Esophagus muscularis mucosa (tissue), 4 donors: Measurements from ENCODE around the gene SEMA4B. TPM values are rescaled to one million over a fixed set of nuclear protein-coding genes. Genes with fewer than 3 reads are reported as not detected.

ENCODE experiments used
- DNase-seq: peaks from one replicate; pipeline ENCODE4 v3.0.0-alpha.2; 2017; ENCODE audit errors: extremely low spot score
- H3K27ac ChIP-seq, 4 donors: fragments of 200-600 bp; sonication (generic); replicated peaks in 1 of 4; 1 replicate in 3 of 4; 2 replicates in 1 of 4; pipeline ENCODE4 v1.5.1; 2016 to 2019; ENCODE audit warnings: mild to moderate bottlenecking in 1 of 4
- H3K27me3 ChIP-seq, 4 donors: fragments of 200-600 bp; sonication (generic); one replicate each; pipeline versions ENCODE4 v1.5.1 to v1.6.0; 2016 to 2019
- H3K36me3 ChIP-seq, 4 donors: fragments of 200-600 bp; sonication (generic); one replicate each; pipeline ENCODE4 v1.5.1; 2016 to 2019
- H3K4me1 ChIP-seq, 4 donors: fragments of 200-600 bp; sonication (generic); one replicate each; pipeline ENCODE4 v1.5.1; 2016 to 2019
- H3K4me3 ChIP-seq, 4 donors: fragments of 200-600 bp; sonication (generic); 1 replicate in 2 of 4; 2 replicates in 2 of 4; pipeline ENCODE4 v1.5.1; 2016 to 2019; ENCODE audit warnings: mild to moderate bottlenecking in 4 of 4, moderate library complexity in 1 of 4
- H3K9me3 ChIP-seq, 4 donors: fragments of 200-600 bp; sonication (generic); 1 replicate in 3 of 4; 2 replicates in 1 of 4; pipeline ENCODE4 v1.5.1; 2016 to 2019
- EP300 ChIP-seq: sonication (generic); formaldehyde crosslinking; IDR thresholded peaks from one replicate; pipeline ENCODE4 v1.6.1; 2017; ENCODE audit warnings: antibody characterized with exemption
- POLR2A ChIP-seq: fragments of 450-650 bp; IDR thresholded peaks from one replicate; pipeline ENCODE4 v1.6.1; 2017; ENCODE audit warnings: antibody characterized with exemption, moderate library complexity, mild to moderate bottlenecking, low read depth
- POLR2AphosphoS5 ChIP-seq, 2 donors: sonication (generic); formaldehyde crosslinking; IDR thresholded peaks; one replicate each; pipeline ENCODE4 v1.6.1; 2017; ENCODE audit warnings: antibody characterized with exemption in 2 of 2
- WGBS: methylation state at CpG from one replicate; pipeline ENCODE4 v1.1.5; 2018; 5-methylcytosine and 5-hydroxymethylcytosine counted together
- intact Hi-C: fragments of 100-400 bp; cut with DNase I; formaldehyde crosslinking; loops from one replicate; pipeline ENCODE4 v1.15.1; 2023
- total RNA-seq, 4 donors: library from RNA; depleted of rRNA; stranded (reverse); fragments of >200 nt; gene quantifications; one replicate each; pipeline versions ENCODE4 v1.1.0 to v1.2.1, GENCODE V29; 2016
- TF ChIP-seq, protein P1 (sequence below), 3 experiments: fragments of 200-600 bp in 2 of 3; fragments of 450-650 bp in 1 of 3; sonication (generic) in 2 of 3; IDR thresholded peaks; one replicate each; pipeline ENCODE4 v1.5.1; 2017 to 2019; ENCODE audit warnings: antibody characterized with exemption in 3 of 3, mild to moderate bottlenecking in 2 of 3, moderate library complexity in 1 of 3

Gene SEMA4B
- total RNA-seq, 4 donors from 2014 or later: 30.7 to 68.3 (median 43.4) TPM

DNA sequence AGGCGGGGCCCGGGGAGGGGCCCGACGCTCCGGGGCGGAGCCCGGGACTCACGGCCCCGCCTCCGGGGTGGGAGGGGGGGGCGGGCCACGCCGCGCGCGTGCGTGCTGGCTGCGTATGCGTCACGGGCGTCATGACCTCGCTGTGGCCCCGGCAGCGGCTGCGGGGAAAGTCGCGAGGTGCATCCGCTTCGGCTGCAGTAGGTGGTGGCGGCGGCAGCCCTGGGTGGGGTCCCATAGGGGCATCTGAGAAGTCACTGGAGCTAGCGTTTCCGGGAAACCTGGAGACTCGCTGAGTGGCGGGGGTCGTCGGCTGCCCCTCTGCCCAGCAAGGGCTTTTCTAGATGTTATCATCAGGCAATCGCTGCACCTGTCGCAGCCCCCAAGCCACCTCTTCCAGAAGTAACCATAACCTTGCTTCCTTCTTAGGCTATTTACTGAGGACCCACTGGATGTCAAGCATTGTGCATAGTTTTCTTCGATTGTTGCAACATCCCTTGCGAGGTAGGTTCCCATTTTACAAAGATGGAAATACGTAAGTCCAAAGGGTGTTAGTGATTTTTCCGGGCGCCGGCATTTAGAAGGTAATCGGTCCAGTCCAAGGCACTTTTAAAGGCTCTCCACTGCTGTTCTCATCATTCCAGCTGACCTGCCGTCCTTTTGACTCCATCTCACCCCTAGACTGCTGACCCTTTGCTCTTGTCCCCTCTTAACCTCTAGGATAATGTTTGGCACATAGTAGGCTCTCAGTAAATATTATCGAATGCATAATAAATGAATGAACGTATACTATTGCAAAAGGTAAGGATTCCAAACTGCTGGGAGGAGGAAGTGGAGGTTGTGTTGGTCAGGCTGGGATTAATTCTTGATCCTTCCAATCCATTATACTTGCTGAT, 33.2 kb downstream of the SEMA4B start, which contains the start of gene GDPGP1:
Gene GDPGP1, plus strand, starts transcription at position 114 of the 893 bp plus-strand sequence. CDS start 6,700 bp downstream, outside the sequence.
- intact Hi-C loops: no loop called here
- H3K27me3 ChIP-seq: no peaks in the 10 kb centered on the region
- H3K4me3 ChIP-seq: peak within 1 kb of the TSS; percentile 80 to 93 (median 92)
- DNase-seq: no peak
- H3K36me3 ChIP-seq: peaks cover 0 to 58% (median 47%) of the 10 kb centered on the region in 4 donors
- H3K9me3 ChIP-seq: no peaks in the 10 kb centered on the region
- peak within 1 kb of the TSS; percentile 89 to 97 (median 91) for H3K27ac ChIP-seq
- H3K4me1 ChIP-seq: peaks cover 36 to 50% (median 48%) of the 10 kb centered on the region in 4 donors
- TF ChIP-seq POLR2AphosphoS5 (IDR thresholded peaks at IDR 0.05) (peak; percentile 91), POLR2A (no peak), EP300 (no peak)
- TF ChIP-seq, protein P1, sequence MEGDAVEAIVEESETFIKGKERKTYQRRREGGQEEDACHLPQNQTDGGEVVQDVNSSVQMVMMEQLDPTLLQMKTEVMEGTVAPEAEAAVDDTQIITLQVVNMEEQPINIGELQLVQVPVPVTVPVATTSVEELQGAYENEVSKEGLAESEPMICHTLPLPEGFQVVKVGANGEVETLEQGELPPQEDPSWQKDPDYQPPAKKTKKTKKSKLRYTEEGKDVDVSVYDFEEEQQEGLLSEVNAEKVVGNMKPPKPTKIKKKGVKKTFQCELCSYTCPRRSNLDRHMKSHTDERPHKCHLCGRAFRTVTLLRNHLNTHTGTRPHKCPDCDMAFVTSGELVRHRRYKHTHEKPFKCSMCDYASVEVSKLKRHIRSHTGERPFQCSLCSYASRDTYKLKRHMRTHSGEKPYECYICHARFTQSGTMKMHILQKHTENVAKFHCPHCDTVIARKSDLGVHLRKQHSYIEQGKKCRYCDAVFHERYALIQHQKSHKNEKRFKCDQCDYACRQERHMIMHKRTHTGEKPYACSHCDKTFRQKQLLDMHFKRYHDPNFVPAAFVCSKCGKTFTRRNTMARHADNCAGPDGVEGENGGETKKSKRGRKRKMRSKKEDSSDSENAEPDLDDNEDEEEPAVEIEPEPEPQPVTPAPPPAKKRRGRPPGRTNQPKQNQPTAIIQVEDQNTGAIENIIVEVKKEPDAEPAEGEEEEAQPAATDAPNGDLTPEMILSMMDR (IDR thresholded peaks at IDR 0.05): peak in 1 of 3 experiments; percentile 21
- WGBS: 15% methylated on average over 12 of the region's 49 CpGs

DNA sequence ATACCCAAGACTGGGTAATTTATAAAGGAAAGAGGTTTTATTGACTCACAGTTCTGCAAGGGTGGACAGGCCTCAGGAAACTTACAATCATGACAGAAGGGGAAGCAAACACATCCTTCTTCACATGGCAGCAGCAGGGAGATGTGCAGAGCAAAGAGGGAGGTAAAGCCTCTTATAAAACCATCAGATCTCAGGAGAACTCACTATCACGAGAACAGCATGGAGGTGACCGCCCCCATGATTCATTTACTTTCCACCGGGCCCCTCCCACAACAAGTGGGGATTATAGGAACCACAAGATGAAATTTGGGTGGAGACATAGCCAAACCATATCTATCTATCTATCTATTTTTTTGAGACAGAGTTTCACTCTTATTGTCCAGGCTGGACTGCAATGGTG, 38.2 kb downstream of the SEMA4B start:
- TF ChIP-seq, protein P1 (IDR thresholded peaks at IDR 0.05): no peak
- no peak for TF ChIP-seq POLR2AphosphoS5 (IDR thresholded peaks at IDR 0.05)
- TF ChIP-seq POLR2A: no peak
- no peak for TF ChIP-seq EP300
- WGBS: 76% methylated on average over 3 of the region's 3 CpGs
- Histone ChIP-seq H3K4me3 (no peak overlapping the region), H3K27ac (no peak overlapping the region), H3K27me3 (no peaks in the 10 kb centered on the region), H3K9me3 (no peaks in the 10 kb centered on the region), H3K36me3 (peaks cover 4 to 60% (median 44%) of the 10 kb centered on the region in 4 donors), H3K4me1 (peaks cover 7 to 9% (median 8%) of the 10 kb centered on the region in 4 donors)
- DNase-seq: no peak
- intact Hi-C loops: no loop called here

DNA sequence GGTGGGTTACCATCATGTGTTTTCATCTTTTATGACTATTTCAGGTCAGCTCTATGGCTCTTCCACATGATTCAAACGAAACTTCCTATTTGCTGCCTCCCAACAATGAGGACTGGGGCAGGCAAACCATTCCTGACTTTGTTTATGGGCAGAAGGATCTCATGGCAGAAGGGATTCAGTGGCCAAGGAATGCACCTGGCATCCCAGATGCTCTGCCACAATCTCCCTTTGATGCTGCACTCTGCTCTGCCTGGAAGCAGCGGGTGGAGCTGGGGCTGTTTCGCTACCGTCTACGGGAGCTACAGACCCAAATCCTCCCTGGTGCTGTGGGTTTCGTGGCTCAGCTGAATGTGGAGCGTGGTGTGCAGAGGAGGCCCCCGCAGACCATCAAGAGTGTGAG, 39.7 kb downstream of the SEMA4B start:
- Histone ChIP-seq H3K9me3 (no peaks in the 10 kb centered on the region), H3K4me1 (peaks cover 0 to 2% (median 0%) of the 10 kb centered on the region in 4 donors), H3K4me3 (no peak overlapping the region), H3K27me3 (no peaks in the 10 kb centered on the region), H3K36me3 (peaks cover 4 to 57% (median 42%) of the 10 kb centered on the region in 4 donors), H3K27ac (no peak overlapping the region)
- DNase-seq: no peak
- TF ChIP-seq POLR2AphosphoS5 (IDR thresholded peaks at IDR 0.05) (no peak), EP300 (no peak), POLR2A (no peak)
- TF ChIP-seq, protein P1 (IDR thresholded peaks at IDR 0.05): no peak
- 89% methylated on average over 1 of the region's 8 CpGs for WGBS
- intact Hi-C loops: no loop called here

DNA sequence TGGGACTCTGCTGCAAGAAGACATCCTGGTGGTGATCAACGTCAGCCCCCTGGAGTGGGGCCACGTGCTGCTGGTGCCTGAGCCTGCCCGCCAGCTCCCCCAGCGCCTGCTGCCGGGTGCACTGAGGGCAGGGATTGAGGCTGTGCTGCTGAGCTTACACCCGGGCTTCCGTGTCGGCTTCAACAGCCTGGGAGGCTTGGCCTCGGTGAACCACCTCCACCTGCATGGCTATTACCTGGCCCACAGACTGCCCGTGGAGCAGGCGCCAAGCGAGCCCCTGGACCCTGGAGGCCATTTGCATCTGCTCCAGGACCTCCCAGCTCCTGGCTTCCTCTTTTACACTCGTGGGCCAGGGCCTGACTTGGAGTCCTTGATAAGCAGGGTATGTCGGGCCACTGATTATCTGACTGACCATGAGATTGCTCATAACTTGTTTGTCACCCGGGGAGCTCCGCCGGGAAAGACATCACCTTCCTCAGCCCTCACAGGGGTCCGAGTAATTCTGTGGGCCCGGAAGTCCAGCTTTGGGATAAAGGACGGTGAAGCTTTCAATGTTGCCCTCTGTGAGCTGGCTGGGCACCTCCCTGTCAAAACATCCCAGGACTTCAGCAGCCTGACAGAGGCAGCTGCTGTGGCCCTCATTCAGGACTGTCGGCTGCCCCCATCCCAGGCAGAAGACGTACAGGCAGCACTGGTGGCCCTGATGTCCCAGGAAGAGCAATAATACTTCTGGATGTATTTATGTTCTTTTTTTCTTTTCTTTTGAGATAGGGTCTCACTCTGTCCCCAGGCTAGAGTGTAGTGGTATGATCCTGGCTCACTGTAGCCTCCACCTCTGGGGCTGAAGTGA, 40.4 kb downstream of the SEMA4B start:
- H3K27ac ChIP-seq: no peak overlapping the region

More for the DNA sequence above, 40.4 kb downstream of the SEMA4B start:
- peaks cover 4 to 50% (median 35%) of the 10 kb centered on the region in 4 donors for H3K36me3 ChIP-seq
- peaks cover 0 to 2% (median 0%) of the 10 kb centered on the region in 4 donors for H3K4me1 ChIP-seq
- WGBS: 90% methylated on average over 10 of the region's 22 CpGs
- H3K27me3 ChIP-seq: no peaks in the 10 kb centered on the region
- H3K9me3 ChIP-seq: no peaks in the 10 kb centered on the region
- DNase-seq: no peak
- no peak overlapping the region for H3K4me3 ChIP-seq
- TF ChIP-seq EP300 (no peak), POLR2A (no peak)
- intact Hi-C loops: no loop called here
